Measurements from ENCODE around the gene RAMP1. TPM values are rescaled to one million over a fixed set of nuclear protein-coding genes. Genes with fewer than 3 reads are reported as not detected.

RAMP1 gene
- polyA plus RNA-seq, 1 donor from 2014 or later: not detected

- H3K36me3 Mint-ChIP-seq: no peaks in the 10 kb centered on the region
- H3K4me1 Mint-ChIP-seq: peaks cover 2 to 6% (median 5%) of the 10 kb centered on the region in 3 donors
- H3K27ac Mint-ChIP-seq: no peak overlapping the region
- no peak overlapping the region for H3K4me3 Mint-ChIP-seq
- no peaks in the 10 kb centered on the region for H3K9me3 Mint-ChIP-seq
- H3K27me3 Mint-ChIP-seq: peaks cover 2% of the 10 kb centered on the region
These were observed 62.6 kb downstream of the RAMP1 start for GRCh38 chr2:237921967-237922492.

DNA sequence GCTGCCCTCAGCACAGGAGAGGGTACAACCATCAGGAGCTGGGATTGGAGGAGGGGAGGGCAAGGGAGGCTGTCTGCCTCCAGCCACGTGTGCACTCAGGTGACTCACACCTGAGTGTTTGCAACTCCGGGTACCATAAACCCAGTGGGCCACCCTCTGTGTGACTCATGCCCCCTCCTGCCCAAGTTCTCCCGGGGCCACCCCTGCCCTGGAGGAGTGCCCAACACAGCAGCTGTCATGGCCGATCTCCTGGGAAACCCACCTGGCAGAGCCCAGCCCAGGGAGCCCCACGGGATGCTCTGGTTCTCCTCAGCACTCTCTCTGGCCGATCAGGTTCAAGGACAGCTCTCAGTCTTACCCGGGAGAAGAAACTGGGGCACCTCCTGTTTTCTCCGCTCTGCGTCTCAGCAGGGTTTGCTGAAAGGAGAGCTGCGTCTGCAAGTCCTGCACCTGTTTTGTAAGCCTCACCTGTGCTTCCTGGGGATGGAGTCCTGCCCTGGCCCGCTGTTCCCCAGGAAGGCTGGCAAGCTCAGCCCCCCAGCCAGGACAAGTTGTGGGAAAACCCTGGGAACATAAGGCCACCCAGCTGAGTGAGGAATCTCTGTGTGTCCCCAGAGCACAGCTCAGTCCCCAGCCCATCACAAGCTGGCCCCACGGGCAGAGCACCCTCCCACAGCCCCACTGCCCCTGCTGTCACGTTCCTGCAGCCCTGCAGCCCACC, 63.4 kb downstream of the RAMP1 start:
- peaks cover 2 to 6% (median 5%) of the 10 kb centered on the region in 3 donors for H3K4me1 Mint-ChIP-seq
- no peak overlapping the region for H3K4me3 Mint-ChIP-seq

DNA sequence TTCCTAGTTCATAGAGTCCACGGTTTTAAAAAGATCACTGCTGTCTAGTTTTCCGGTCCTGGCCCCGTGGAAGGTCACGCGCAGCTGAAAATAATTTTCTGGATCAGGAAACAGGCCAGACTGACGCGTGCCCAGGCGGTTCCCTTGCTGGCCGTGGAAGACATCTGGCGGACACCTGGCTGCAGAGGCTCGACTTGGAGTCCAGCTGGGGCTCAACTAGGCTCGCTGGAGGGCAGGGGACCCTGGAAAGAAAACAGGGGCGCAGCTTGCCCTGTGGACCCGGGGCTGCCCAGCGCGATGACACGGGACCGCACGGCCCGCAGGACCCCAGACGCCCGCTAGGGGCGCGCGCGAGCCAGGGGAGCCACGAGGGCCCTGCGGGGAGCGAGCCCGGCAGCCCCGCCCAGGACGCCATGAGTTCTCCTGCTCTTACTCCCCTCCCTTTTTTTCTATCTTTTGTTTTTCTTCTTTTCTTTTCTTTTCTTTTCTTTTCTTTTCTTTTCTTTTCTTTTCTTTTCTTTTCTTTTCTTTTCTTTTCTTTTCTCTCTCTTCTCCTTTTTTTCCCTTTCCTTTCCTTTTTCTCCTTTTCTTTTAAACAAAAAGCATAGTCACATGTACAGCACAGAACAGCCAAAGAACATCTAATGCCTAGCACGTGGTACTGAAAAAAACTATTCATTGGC, 64.2 kb downstream of the RAMP1 start:
- peaks cover 2 to 6% (median 5%) of the 10 kb centered on the region in 3 donors for H3K4me1 Mint-ChIP-seq
- peak overlapping the region in 1 of 3 donors; percentile 77 for H3K27ac Mint-ChIP-seq
- peak overlapping the region in 2 of 4 donors; percentile 30 to 41 for H3K4me3 Mint-ChIP-seq

More for the DNA sequence above, 63.4 kb downstream of the RAMP1 start:
- peak overlapping the region in 1 of 3 donors; percentile 77 for H3K27ac Mint-ChIP-seq
- H3K36me3 Mint-ChIP-seq: no peaks in the 10 kb centered on the region
- H3K9me3 Mint-ChIP-seq: no peaks in the 10 kb centered on the region
- H3K27me3 Mint-ChIP-seq: peaks cover 2% of the 10 kb centered on the region

GRCh38 chr2:237924164-237924534, 64.7 kb downstream of the RAMP1 start:
- Mint-ChIP-seq H3K4me1 (peaks cover under 1 to 5% (median 4%) of the 10 kb centered on the region in 3 donors), H3K4me3 (no peak overlapping the region), H3K27me3 (peaks cover 2% of the 10 kb centered on the region), H3K27ac (no peak overlapping the region), H3K9me3 (peaks cover 0 to 3% (median 0%) of the 10 kb centered on the region in 3 donors), H3K36me3 (no peaks in the 10 kb centered on the region)

More for the DNA sequence above, 64.2 kb downstream of the RAMP1 start:
- no peaks in the 10 kb centered on the region for H3K36me3 Mint-ChIP-seq
- peaks cover 2% of the 10 kb centered on the region for H3K27me3 Mint-ChIP-seq
- H3K9me3 Mint-ChIP-seq: peaks cover 0 to under 1% (median 0%) of the 10 kb centered on the region in 3 donors

- H3K4me3 Mint-ChIP-seq: no peak overlapping the region
- H3K36me3 Mint-ChIP-seq: no peaks in the 10 kb centered on the region
- H3K9me3 Mint-ChIP-seq: peaks cover 0 to 6% (median 3%) of the 10 kb centered on the region in 3 donors
- peaks cover 6% of the 10 kb centered on the region for H3K27me3 Mint-ChIP-seq
- H3K27ac Mint-ChIP-seq: no peak overlapping the region
- H3K4me1 Mint-ChIP-seq: peaks cover 0 to 2% (median 0%) of the 10 kb centered on the region in 3 donors
These were observed 67.7 kb downstream of the RAMP1 start for GRCh38 chr2:237927135-237927534.

- peaks cover 8% of the 10 kb centered on the region for H3K27me3 Mint-ChIP-seq
- no peak overlapping the region for H3K4me3 Mint-ChIP-seq
- H3K36me3 Mint-ChIP-seq: no peaks in the 10 kb centered on the region
- no peak overlapping the region for H3K27ac Mint-ChIP-seq
- peaks cover 0 to 2% (median 0%) of the 10 kb centered on the region in 3 donors for H3K4me1 Mint-ChIP-seq
- H3K9me3 Mint-ChIP-seq: peaks cover 0 to 6% (median 3%) of the 10 kb centered on the region in 3 donors
These were observed 68.6 kb downstream of the RAMP1 start for GRCh38 chr2:237927986-237928385.

- Mint-ChIP-seq H3K27me3 (peaks cover 13% of the 10 kb centered on the region), H3K9me3 (peaks cover 0 to 6% (median 3%) of the 10 kb centered on the region in 3 donors), H3K36me3 (no peaks in the 10 kb centered on the region), H3K27ac (no peak overlapping the region), H3K4me3 (no peak overlapping the region), H3K4me1 (no peaks in the 10 kb centered on the region)
These were observed 70.6 kb downstream of the RAMP1 start for GRCh38 chr2:237929979-237930378.

DNA sequence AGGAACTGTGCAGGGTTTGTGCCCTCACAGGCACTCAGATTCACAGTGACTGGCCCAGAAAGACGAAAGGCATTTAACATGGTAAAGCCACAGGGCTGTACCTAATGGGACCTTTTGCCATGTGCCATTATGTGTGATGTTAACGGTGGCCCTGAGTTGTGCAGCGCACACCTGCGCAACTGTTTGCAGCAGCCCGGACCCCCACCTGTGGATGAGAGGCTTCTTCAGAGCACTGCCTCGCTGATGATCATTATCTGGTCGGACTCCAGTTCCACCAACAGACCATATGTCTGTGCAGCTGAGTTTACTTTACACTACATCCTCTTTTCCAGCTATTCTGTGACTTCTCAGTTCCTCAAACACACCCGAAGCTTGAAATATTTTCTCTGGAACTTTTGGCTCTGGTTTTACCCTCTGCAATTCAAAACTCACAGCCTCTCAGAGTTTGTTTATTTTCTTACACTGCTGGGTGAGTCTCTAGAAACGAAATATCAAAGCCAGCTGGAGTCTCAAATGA, 71.8 kb downstream of the RAMP1 start:
- peaks cover 15% of the 10 kb centered on the region for H3K27me3 Mint-ChIP-seq
- no peaks in the 10 kb centered on the region for H3K36me3 Mint-ChIP-seq
- peaks cover 0 to 6% (median 3%) of the 10 kb centered on the region in 3 donors for H3K9me3 Mint-ChIP-seq
- no peaks in the 10 kb centered on the region for H3K4me1 Mint-ChIP-seq
- H3K27ac Mint-ChIP-seq: no peak overlapping the region
- H3K4me3 Mint-ChIP-seq: no peak overlapping the region

DNA sequence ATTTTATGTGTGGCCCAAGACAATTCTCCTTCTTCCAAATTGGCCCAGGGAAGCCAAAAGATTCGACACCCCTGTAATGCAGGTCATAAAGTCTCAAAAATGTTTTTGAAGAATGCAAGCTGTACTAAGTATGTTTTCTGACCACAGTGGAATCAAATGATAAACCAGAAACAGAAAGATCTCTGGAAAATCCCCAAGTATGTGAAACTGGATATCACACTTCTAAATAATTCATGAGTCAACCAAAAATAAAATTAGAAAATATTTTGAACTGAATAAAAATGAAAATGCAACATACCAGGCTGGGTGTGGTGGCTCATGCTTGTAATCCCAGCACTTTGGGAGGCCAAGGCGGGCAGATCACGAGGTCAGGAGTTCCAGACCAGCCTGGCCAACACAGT, 73.3 kb downstream of the RAMP1 start:
- H3K27me3 Mint-ChIP-seq: peaks cover 15% of the 10 kb centered on the region
- no peak overlapping the region for H3K4me3 Mint-ChIP-seq
- H3K27ac Mint-ChIP-seq: no peak overlapping the region
- no peaks in the 10 kb centered on the region for H3K36me3 Mint-ChIP-seq
- H3K9me3 Mint-ChIP-seq: peaks cover 0 to 6% (median 3%) of the 10 kb centered on the region in 3 donors
- H3K4me1 Mint-ChIP-seq: no peaks in the 10 kb centered on the region

GRCh38 chr2:237934186-237934585, 74.8 kb downstream of the RAMP1 start:
- H3K27me3 Mint-ChIP-seq: peaks cover 15% of the 10 kb centered on the region
- H3K36me3 Mint-ChIP-seq: no peaks in the 10 kb centered on the region
- H3K4me1 Mint-ChIP-seq: no peaks in the 10 kb centered on the region
- H3K4me3 Mint-ChIP-seq: no peak overlapping the region
- H3K9me3 Mint-ChIP-seq: peaks cover 0 to 6% (median 0%) of the 10 kb centered on the region in 3 donors
- peak overlapping the region in 1 of 3 donors; percentile 20 for H3K27ac Mint-ChIP-seq

DNA sequence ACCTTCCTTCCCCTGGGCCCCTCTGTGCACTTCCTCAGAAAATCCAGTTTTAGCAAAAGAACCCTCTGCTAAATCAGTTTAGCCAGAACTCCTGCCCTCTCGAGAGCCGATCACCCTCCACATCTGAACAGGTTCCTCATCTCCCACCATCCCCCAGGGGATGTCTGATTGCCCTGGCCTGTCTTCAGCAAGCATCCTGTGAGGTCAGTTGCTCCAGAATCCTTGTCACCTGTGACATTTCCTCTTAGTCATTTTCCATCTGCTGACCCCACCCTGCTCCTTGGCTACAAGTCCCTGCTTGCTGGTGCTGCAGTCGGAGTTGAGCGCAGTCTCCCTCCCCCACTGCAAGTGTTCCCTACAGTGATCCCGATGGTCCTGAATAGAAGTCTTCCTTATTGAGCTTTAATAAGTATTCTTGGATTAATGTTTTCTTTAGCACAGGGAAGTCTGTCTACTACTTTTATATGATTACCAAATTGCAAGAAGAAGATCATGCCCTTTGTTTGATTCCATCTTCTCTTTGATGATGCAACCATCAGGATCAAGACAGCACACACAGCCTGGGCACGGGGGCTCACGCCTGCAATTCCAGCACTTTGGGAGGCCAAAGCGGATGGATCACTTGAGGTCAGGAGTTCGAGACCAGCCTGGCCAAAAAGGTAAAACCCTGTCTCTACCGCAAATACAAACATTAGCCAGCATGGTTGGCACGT, 76.5 kb downstream of the RAMP1 start:
- H3K9me3 Mint-ChIP-seq: no peaks in the 10 kb centered on the region
- no peak overlapping the region for H3K27ac Mint-ChIP-seq
- peaks cover 0 to 2% (median 0%) of the 10 kb centered on the region in 3 donors for H3K4me1 Mint-ChIP-seq
- H3K4me3 Mint-ChIP-seq: peak overlapping the region in 1 of 4 donors; percentile 17
- peaks cover 12% of the 10 kb centered on the region for H3K27me3 Mint-ChIP-seq
- no peaks in the 10 kb centered on the region for H3K36me3 Mint-ChIP-seq

DNA sequence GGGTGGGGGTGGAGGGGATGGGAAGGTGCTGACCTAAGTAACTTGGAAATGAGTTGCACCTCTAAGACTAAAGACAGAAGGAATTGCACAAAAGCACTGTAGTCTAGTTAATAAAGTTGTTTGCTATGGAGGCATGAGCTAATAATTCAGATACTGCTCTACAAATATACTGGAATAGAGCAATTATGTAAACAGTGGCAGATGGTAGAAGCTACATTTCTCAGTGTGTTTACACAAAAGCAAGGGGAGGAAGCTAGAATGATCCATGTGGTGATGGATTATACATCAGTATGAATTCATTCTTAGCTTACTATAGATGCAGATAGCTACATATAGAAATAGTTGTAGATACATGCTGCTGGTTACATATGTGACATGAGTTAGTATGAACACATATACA, 79.8 kb downstream of the RAMP1 start:
- peaks cover 0 to 9% (median 2%) of the 10 kb centered on the region in 3 donors for H3K4me1 Mint-ChIP-seq
- H3K27ac Mint-ChIP-seq: no peak overlapping the region
- H3K36me3 Mint-ChIP-seq: no peaks in the 10 kb centered on the region
- peaks cover 16% of the 10 kb centered on the region for H3K27me3 Mint-ChIP-seq
- peaks cover 0 to 4% (median under 1%) of the 10 kb centered on the region in 3 donors for H3K9me3 Mint-ChIP-seq
- no peak overlapping the region for H3K4me3 Mint-ChIP-seq

- Mint-ChIP-seq H3K4me3 (no peak overlapping the region), H3K27me3 (peaks cover 20% of the 10 kb centered on the region), H3K36me3 (peaks cover 1% of the 10 kb centered on the region), H3K9me3 (peaks cover 2 to 7% (median 4%) of the 10 kb centered on the region in 3 donors), H3K4me1 (peaks cover 0 to 9% (median 2%) of the 10 kb centered on the region in 3 donors), H3K27ac (no peak overlapping the region)
These were observed 81.4 kb downstream of the RAMP1 start for GRCh38 chr2:237940828-237941227.

DNA sequence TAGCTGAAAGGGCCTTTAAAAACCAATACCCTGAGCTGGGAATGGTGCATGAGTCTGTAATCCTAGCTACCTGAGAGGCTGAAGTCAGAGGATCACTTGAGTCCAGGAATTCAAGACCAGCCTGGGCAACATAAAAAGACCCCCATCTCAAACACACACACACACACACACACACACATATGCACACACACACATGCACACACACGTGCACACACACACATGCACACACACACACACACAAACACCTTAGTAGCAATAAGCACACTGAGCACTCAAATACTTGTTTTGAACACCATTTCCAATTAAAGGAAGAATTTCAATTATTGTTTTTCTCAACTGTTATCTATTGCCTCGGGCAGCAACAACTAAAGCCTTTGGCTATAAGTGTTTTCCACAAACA, 81.8 kb downstream of the RAMP1 start:
- Mint-ChIP-seq H3K27ac (peak overlapping the region in 1 of 3 donors; percentile 21), H3K4me3 (peak overlapping the region in 1 of 4 donors; percentile 47), H3K4me1 (peaks cover 0 to 9% (median 2%) of the 10 kb centered on the region in 3 donors), H3K27me3 (peaks cover 21% of the 10 kb centered on the region), H3K9me3 (peaks cover 2 to 9% (median 4%) of the 10 kb centered on the region in 3 donors), H3K36me3 (peaks cover 3% of the 10 kb centered on the region)
